Measurements from ENCODE around the gene PCDHB13.

Gene PCDHB13

DNA sequence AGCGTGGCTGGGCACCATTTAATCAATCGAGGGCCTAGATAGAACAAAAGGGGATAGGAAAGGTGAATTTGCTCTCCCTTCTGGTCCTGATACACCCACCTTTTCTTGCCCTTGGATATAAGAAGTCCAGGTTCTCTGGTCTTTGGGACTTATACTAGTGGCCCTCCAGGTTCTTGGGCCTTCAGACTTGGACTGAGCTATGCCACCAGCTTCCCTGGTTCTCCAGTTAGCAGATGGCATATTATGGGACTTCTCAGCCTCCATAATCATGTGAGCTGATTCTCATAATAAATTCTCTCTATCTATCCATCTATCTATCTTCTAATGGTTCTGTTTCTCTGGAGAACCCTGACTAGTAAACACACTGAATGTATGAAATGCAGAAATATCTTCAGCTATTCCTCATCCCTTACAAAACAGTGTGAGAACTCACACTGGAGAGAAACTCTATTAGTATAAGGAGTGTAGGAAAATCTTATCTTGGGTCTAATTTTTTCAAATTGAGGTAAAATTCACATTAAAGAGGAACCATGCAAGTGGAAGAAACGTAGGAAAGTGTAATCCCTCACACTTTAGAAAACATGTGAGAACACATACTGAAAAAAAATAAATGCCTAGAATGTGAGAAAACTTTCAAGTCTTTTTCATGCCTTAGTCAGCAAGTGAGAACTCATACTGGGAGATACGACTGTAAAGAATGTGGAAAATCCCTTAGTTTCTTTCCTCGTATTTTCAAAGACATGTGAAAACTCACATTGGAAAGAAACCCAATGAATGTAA lies 46.9 kb downstream of the PCDHB13 start:
- no peaks in the 10 kb centered on the region for H3K4me1 ChIP-seq (ENCODE audit: insufficient read depth, low read length)
- no peak overlapping the region for H2AFZ ChIP-seq (ENCODE audit: low read depth, low read length)
- peaks cover 32% of the 10 kb centered on the region for H3K9me3 ChIP-seq (ENCODE audit: low read length)
- no peaks in the 10 kb centered on the region for H3K36me3 ChIP-seq (ENCODE audit: insufficient read depth, low read length)
- H3K4me3 ChIP-seq (ENCODE audit: low read length), result no peak overlapping the region
- no peaks in the 10 kb centered on the region for H3K27me3 ChIP-seq (ENCODE audit: insufficient read depth, low read length)

- Histone ChIP-seq H3K36me3 (ENCODE audit: insufficient read depth, low read length) (no peaks in the 10 kb centered on the region), H3K4me1 (ENCODE audit: insufficient read depth, low read length) (no peaks in the 10 kb centered on the region), H3K27me3 (ENCODE audit: insufficient read depth, low read length) (no peaks in the 10 kb centered on the region), H3K9me3 (ENCODE audit: low read length) (peaks cover 37% of the 10 kb centered on the region), H2AFZ (ENCODE audit: low read depth, low read length) (no peak overlapping the region), H3K4me3 (ENCODE audit: low read length) (no peak overlapping the region)
These were observed 47.5 kb downstream of the PCDHB13 start for GRCh38 chr5:141261238-141261546.
